Measurements from ENCODE around the gene FLNA.
"Not testable (repeated sequence)": the region's sequence is repeated elsewhere in the genome, so short reads cannot be mapped to it uniquely, and the experiment has no call there.

FLNA gene

GRCh38 chrX:154303476-154303875 is 71.0 kb downstream of the FLNA start:
- Histone ChIP-seq H3K79me2 (ENCODE audit: control insufficient read depth, insufficient read depth, low read length, unreplicated experiment) (no peaks in the 10 kb centered on the region), H3K27ac (ENCODE audit: low read depth, low read length) (no peak overlapping the region), H3K4me3 (ENCODE audit: low read depth, low read length) (no peak overlapping the region), H3K27me3 (ENCODE audit: insufficient read depth, low read length) (no peaks in the 10 kb centered on the region), H3K4me1 (ENCODE audit: control insufficient read depth, insufficient read depth, low read length, unreplicated experiment) (no peaks in the 10 kb centered on the region), H3K36me3 (ENCODE audit: insufficient read depth, low read length) (no peaks in the 10 kb centered on the region), H2AFZ (ENCODE audit: low read length, unreplicated experiment) (no peak overlapping the region)

DNA sequence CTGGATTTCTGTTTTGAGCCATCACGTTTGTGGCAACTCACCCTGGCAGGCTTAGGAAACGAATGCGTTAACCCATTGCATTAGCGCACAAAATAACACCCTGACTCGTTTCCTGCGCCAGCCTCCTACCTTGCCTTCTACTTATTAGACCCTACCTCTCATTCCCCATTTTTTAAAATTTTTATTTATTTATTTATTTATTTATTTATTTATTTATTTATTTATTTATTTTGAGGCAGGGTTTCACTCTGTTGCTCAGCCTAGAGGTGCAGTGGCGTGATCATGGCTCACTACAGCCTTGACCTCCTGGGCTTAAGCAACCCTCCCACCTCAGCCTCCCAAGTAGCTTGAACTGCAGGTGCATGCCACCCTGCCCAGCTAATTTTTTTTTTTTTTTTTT is 71.4 kb downstream of the FLNA start:
- not testable (repeated sequence) for H3K4me3 ChIP-seq (ENCODE audit: low read depth, low read length); H3K27ac ChIP-seq (ENCODE audit: low read depth, low read length); H3K79me2 ChIP-seq (ENCODE audit: control insufficient read depth, insufficient read depth, low read length, unreplicated experiment); H3K4me1 ChIP-seq (ENCODE audit: control insufficient read depth, insufficient read depth, low read length, unreplicated experiment); H3K36me3 ChIP-seq (ENCODE audit: insufficient read depth, low read length); H3K27me3 ChIP-seq (ENCODE audit: insufficient read depth, low read length); H2AFZ ChIP-seq (ENCODE audit: low read length, unreplicated experiment)

- H3K4me3 ChIP-seq (ENCODE audit: low read depth, low read length), result no peak overlapping the region
- H3K79me2 ChIP-seq (ENCODE audit: control insufficient read depth, insufficient read depth, low read length, unreplicated experiment), result no peaks in the 10 kb centered on the region
- H3K27ac ChIP-seq (ENCODE audit: low read depth, low read length), result no peak overlapping the region
- H3K4me1 ChIP-seq (ENCODE audit: control insufficient read depth, insufficient read depth, low read length, unreplicated experiment), result no peaks in the 10 kb centered on the region
- no peaks in the 10 kb centered on the region for H3K36me3 ChIP-seq (ENCODE audit: insufficient read depth, low read length)
- H2AFZ ChIP-seq (ENCODE audit: low read length, unreplicated experiment), result no peak overlapping the region
- no peaks in the 10 kb centered on the region for H3K27me3 ChIP-seq (ENCODE audit: insufficient read depth, low read length)
These were observed 73.6 kb downstream of the FLNA start for GRCh38 chrX:154300816-154301215.
